Measurements from ENCODE around the gene LMAN2. TPM values are rescaled to one million over a fixed set of nuclear protein-coding genes. Genes with fewer than 3 reads are reported as not detected.
A peak's percentile ranks its signal among the peaks of the same experiment; 100 is the strongest.

Gene LMAN2
- total RNA-seq, 1 experiment from 2014 or later: 106 TPM

- Histone ChIP-seq H3K56ac (ENCODE audit: insufficient read length, low read depth, low read length) (no peak overlapping the region), H3K79me1 (ENCODE audit: insufficient read depth, low read depth, low read length, poor library complexity, severe bottlenecking) (peaks cover 4% of the 10 kb centered on the region), H3K14ac (ENCODE audit: insufficient read depth, low read length) (no peak overlapping the region), H3K4me2 (ENCODE audit: insufficient read depth, insufficient read length, low read length) (peak overlapping the region; percentile 89), H3K23me2 (ENCODE audit: insufficient read length, low read depth, low read length, poor library complexity, severe bottlenecking) (peaks cover 7% of the 10 kb centered on the region), H4K20me1 (ENCODE audit: control insufficient read depth, insufficient read depth, insufficient read length) (no peaks in the 10 kb centered on the region), H4K5ac (ENCODE audit: insufficient read length, low read depth, low read length) (no peak overlapping the region), H2AK5ac (ENCODE audit: insufficient read length, low read length) (no peak overlapping the region), H2BK20ac (ENCODE audit: low read depth, low read length, poor library complexity, severe bottlenecking) (no peak overlapping the region), H3K4ac (ENCODE audit: low read depth, low read length) (no peak overlapping the region), H3K27me3 (ENCODE audit: insufficient read depth, low read length) (no peaks in the 10 kb centered on the region), H2BK12ac (ENCODE audit: insufficient read length, low read depth, low read length) (no peak overlapping the region), H3K4me1 (ENCODE audit: insufficient read depth, low read length) (peaks cover 3% of the 10 kb centered on the region; the same call in 1 of the 2 replicates), H3K23ac (ENCODE audit: insufficient read length, low read depth, low read length) (no peak overlapping the region), H4K8ac (replicated peaks; ENCODE audit: insufficient read length, low read depth, low read length) (no peak overlapping the region), H3K79me2 (ENCODE audit: insufficient read depth, low read length) (peaks cover 17% of the 10 kb centered on the region), H3T11ph (ENCODE audit: low read length) (no peak overlapping the region), H3K9ac (ENCODE audit: extremely low read depth, insufficient read length, low read length) (no peak overlapping the region), H2BK15ac (ENCODE audit: low read depth, low read length) (no peak overlapping the region), H2AFZ (ENCODE audit: low read length) (no peak overlapping the region), H2BK5ac (ENCODE audit: insufficient read length, low read length) (no peak overlapping the region), H4K91ac (ENCODE audit: insufficient read length, low read depth, low read length) (no peak overlapping the region), H3K9me3 (ENCODE audit: control insufficient read depth, low read depth, low read length) (no peaks in the 10 kb centered on the region), H2BK120ac (ENCODE audit: low read depth, low read length, poor library complexity, severe bottlenecking) (no peak overlapping the region), H3K27ac (ENCODE audit: insufficient read length, low read depth, low read length) (no peak overlapping the region), H3K18ac (ENCODE audit: insufficient read length, low read depth, low read length) (no peak overlapping the region)
- H3K4me1 Mint-ChIP-seq: peaks cover 20 to 25% of the 10 kb centered on the region in 2 experiments
- no peak for DNase-seq
- TF ChIP-seq CTCF (conservative IDR thresholded peaks at IDR 0.05): no peak
- H3K36me3 Mint-ChIP-seq (ENCODE audit: insufficient read depth in 1 of 3, low read depth in 3 of 3): peaks cover 2 to 25% (median 23%) of the 10 kb centered on the region in 3 experiments; a peak in 6 of 7 replicates
- H3K9me3 Mint-ChIP-seq: no peaks in the 10 kb centered on the region; a peak in 1 of 5 replicates
- peak overlapping the region in 1 of 3 experiments; percentile 60; a peak in 1 of 7 replicates for H3K27ac Mint-ChIP-seq
- peaks cover 14% of the 10 kb centered on the region for H3K27me3 Mint-ChIP-seq (ENCODE audit: low read depth)
- no CpG with 5 or more reads among the region's 5 CpGs for WGBS (ENCODE audit: extremely low coverage, insufficient read length, low lambda C conversion rate)
- H3K4me3 Mint-ChIP-seq: peak overlapping the region; percentile 57 to 66
Observed at GRCh38 chr5:177349762-177350161, 1.7 kb downstream of the LMAN2 start.
